ENCODE measurements around the gene EIF1. TPM values are rescaled to one million over a fixed set of nuclear protein-coding genes. Genes with fewer than 3 reads are reported as not detected.

EIF1 gene
- total and polyA plus RNA-seq, 2 experiments from 2014 or later: 272 to 603 TPM

GRCh38 chr17:41656249-41657023, 32.2 kb upstream of the EIF1 start (continued):
- TF ChIP-seq ZNF462 (CRISPR knock-in tag; IDR thresholded peaks at IDR 0.05) (no peak), POLR2AphosphoS5 (IDR thresholded peaks at IDR 0.05; ENCODE audit: low read depth) (no peak), CTCF (conservative IDR thresholded peaks at IDR 0.05; ENCODE audit: low read depth in 2 of 2) (no peak), EZH2 (IDR thresholded peaks at IDR 0.05; ENCODE audit: low read depth, unreplicated experiment) (no peak), ETS1 (IDR thresholded peaks at IDR 0.05) (no peak), NANOG (IDR thresholded peaks at IDR 0.05; ENCODE audit: borderline replicate concordance) (no peak), CREB1 (CRISPR knock-in tag; IDR thresholded peaks at IDR 0.05; ENCODE audit: low read depth) (no peak), EZH2phosphoT487 (IDR thresholded peaks at IDR 0.05; ENCODE audit: unreplicated experiment) (no peak), ZNF114 (CRISPR knock-in tag; IDR thresholded peaks at IDR 0.05) (no peak), JUNB (IDR thresholded peaks at IDR 0.05; ENCODE audit: unreplicated experiment) (no peak)

Measured in GM23338 (cell line).